PC-3 (cell line): ENCODE data around the gene TMEM184B. TPM values are rescaled to one million over a fixed set of nuclear protein-coding genes. Genes with fewer than 3 reads are reported as not detected.

Experiments
- ATAC-seq: fragments of 200-7000 bp; cut with Tn5 transposase; 2 replicates; pipeline ENCODE4 v1.9.1; 2020; ENCODE audit warnings: mild to moderate bottlenecking, moderate library complexity
- BruUV-seq: library from RNA; stranded (reverse); fragments of 400-500 nt; replicated peaks from 2 replicates; lab custom pipeline; 2021; lab: Mats Ljungman, UMichigan
- CTCF ChIA-PET: fragments of 300-600 bp; sonication (Branson Sonifier 250); formaldehyde crosslinking; loops from one replicate; lab custom pipeline; 2022; ENCODE audit warnings: antibody characterized with exemption; lab: Charles Lee
- POLR2A ChIA-PET: fragments of 300-600 bp; sonication (Branson Sonifier 250); formaldehyde crosslinking; loops from one replicate; lab custom pipeline; 2022; ENCODE audit warnings: antibody characterized with exemption; ENCODE audit not compliant: unreplicated experiment; lab: Charles Lee
- DNase-seq: peaks from one replicate; pipeline ENCODE4 v3.0.0-alpha.2; 2015
- H2AFZ ChIP-seq: fragments of 300-600 bp; sonication (generic); 2 replicates; pipeline ENCODE4 v1.6.0; 2016; ENCODE audit warnings: antibody characterized with exemption, low read length
- H3F3A ChIP-seq: fragments of 300-600 bp; sonication (generic); one replicate; pipeline ENCODE4 v1.6.0; 2017; ENCODE audit warnings: antibody characterized with exemption, low read length, control low read depth, mild to moderate bottlenecking; ENCODE audit not compliant: unreplicated experiment
- H3K27ac ChIP-seq: fragments of 300-600 bp; sonication (generic); 2 replicates; pipeline ENCODE4 v1.5.1; 2016; ENCODE audit warnings: mild to moderate bottlenecking, low read length
- H3K27me3 ChIP-seq: fragments of 300-600 bp; sonication (generic); 2 replicates; pipeline ENCODE4 v1.6.1; 2016; ENCODE audit warnings: low read length, mixed read lengths
- H3K36me3 ChIP-seq: fragments of 300-600 bp; sonication (generic); 2 replicates; pipeline ENCODE4 v1.6.1; 2016; ENCODE audit warnings: low read depth, mixed run types, low read length, mixed read lengths
- H3K4me1 ChIP-seq: fragments of 300-600 bp; sonication (generic); 2 replicates; pipeline ENCODE4 v1.5.1; 2016; ENCODE audit warnings: low read length; ENCODE audit not compliant: insufficient read depth
- H3K4me2 ChIP-seq: fragments of 300-600 bp; sonication (generic); 2 replicates; pipeline ENCODE4 v1.6.0; 2016; ENCODE audit warnings: low read length
- H3K4me3 ChIP-seq: fragments of 300-600 bp; sonication (generic); 2 replicates; pipeline ENCODE4 v1.5.1; 2016; ENCODE audit warnings: mild to moderate bottlenecking, low read length, mixed read lengths
- H3K79me2 ChIP-seq: fragments of 300-600 bp; sonication (generic); 2 replicates; pipeline ENCODE4 v1.6.1; 2017; ENCODE audit warnings: low read length, mixed read lengths
- H3K9ac ChIP-seq: fragments of 300-600 bp; sonication (generic); 2 replicates; pipeline ENCODE4 v1.6.0; 2016; ENCODE audit warnings: mild to moderate bottlenecking, low read length
- H3K9me2 ChIP-seq: fragments of 300-600 bp; sonication (generic); replicated peaks from 2 replicates; pipeline ENCODE4 v1.6.1; 2016; ENCODE audit warnings: mixed run types, low read length, mixed read lengths
- H3K9me3 ChIP-seq: fragments of 300-600 bp; sonication (generic); 2 replicates; pipeline ENCODE4 v1.6.1; 2016; ENCODE audit warnings: low read length, mixed read lengths
- H4K20me1 ChIP-seq: fragments of 300-600 bp; sonication (generic); 2 replicates; pipeline ENCODE4 v1.6.1; 2016; ENCODE audit warnings: low read length, mixed read lengths
- EZH2 ChIP-seq: fragments of 300-600 bp; sonication (generic); IDR thresholded peaks from one replicate; pipeline ENCODE4 v1.6.1; 2017; ENCODE audit warnings: antibody characterized with exemption, mild to moderate bottlenecking, low read length; ENCODE audit not compliant: unreplicated experiment
- EZH2phosphoT487 ChIP-seq: fragments of 300-600 bp; sonication (generic); IDR thresholded peaks from 2 replicates; pipeline ENCODE4 v1.6.1; 2018; ENCODE audit warnings: mild to moderate bottlenecking, antibody characterized with exemption, low read length, borderline replicate concordance
- intact Hi-C: fragments of 100-400 bp; cut with micrococcal nuclease; formaldehyde crosslinking; loops from 2 replicates; pipeline ENCODE4 v1.9.0; 2023
- total RNA-seq: library from RNA; depleted of rRNA; stranded (reverse); fragments of >200 nt; gene quantifications from 2 replicates; pipeline ENCODE4 v1.2.3, GENCODE V29; 2014
- TF ChIP-seq, protein P1 (sequence below): fragments of 300-600 bp; sonication (generic); conservative IDR thresholded peaks from 2 replicates; pipeline ENCODE4 v1.5.1; 2017; ENCODE audit warnings: antibody characterized with exemption, low read depth, mild to moderate bottlenecking, low read length

Gene TMEM184B
- total RNA-seq, 1 experiment from 2014 or later, result 37.5 TPM

DNA sequence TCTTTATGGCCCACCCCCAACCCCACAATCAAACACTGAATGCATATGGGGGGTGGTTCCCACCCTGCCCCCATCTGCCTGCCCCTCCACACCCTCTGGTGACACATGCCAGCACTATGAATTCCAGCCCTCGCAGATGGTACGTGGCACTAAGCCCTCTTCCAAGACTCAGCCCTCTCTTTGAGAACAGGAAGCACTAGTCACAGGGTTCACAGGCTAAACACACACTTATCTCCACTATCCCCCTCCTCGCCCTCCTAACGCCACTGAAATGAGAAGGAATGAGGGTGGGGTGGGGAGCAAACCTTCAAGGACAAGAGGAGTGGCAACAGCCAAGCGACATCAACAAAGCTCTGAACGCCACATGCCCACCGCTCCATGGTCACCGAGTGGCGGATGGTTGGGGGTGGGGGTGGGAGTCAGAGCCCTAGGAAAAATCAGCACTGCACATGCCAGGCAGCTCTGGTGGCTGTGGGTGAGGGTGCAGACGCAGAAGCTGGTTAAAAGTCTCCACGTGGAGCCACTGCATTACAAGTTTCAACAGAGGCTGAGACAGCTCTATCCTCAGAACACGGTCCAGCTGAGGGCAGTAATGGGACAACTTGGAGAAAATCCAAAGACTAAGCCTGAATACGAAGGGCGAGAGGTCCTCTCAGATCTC lies 33.6 kb downstream of the TMEM184B start:
- Histone ChIP-seq H3F3A (no peaks in the 10 kb centered on the region), H3K4me3 (peak overlapping the region; percentile 30; the same call in 1 of the 2 replicates), H4K20me1 (no peaks in the 10 kb centered on the region), H3K27ac (peak overlapping the region; percentile 99), H2AFZ (no peak overlapping the region), H3K9me3 (no peaks in the 10 kb centered on the region), H3K9me2 (no peaks in the 10 kb centered on the region), H3K9ac (peak overlapping the region; percentile 83), H3K4me2 (peak overlapping the region; percentile 71), H3K27me3 (no peaks in the 10 kb centered on the region), H3K79me2 (peaks cover 31% of the 10 kb centered on the region), H3K36me3 (no peaks in the 10 kb centered on the region; the same call in 1 of the 2 replicates), H3K4me1 (peaks cover 57% of the 10 kb centered on the region)
- CTCF ChIA-PET, result no interaction called here
- TF ChIP-seq, protein P1, sequence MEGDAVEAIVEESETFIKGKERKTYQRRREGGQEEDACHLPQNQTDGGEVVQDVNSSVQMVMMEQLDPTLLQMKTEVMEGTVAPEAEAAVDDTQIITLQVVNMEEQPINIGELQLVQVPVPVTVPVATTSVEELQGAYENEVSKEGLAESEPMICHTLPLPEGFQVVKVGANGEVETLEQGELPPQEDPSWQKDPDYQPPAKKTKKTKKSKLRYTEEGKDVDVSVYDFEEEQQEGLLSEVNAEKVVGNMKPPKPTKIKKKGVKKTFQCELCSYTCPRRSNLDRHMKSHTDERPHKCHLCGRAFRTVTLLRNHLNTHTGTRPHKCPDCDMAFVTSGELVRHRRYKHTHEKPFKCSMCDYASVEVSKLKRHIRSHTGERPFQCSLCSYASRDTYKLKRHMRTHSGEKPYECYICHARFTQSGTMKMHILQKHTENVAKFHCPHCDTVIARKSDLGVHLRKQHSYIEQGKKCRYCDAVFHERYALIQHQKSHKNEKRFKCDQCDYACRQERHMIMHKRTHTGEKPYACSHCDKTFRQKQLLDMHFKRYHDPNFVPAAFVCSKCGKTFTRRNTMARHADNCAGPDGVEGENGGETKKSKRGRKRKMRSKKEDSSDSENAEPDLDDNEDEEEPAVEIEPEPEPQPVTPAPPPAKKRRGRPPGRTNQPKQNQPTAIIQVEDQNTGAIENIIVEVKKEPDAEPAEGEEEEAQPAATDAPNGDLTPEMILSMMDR, result peak; percentile 45; the same call in 1 of the 2 replicates
- no peak for TF ChIP-seq EZH2
- peak; percentile 86 for ATAC-seq
- POLR2A ChIA-PET, result interaction anchor here (0.7 kb wide), 1 partner anchor 79 kb away, joined by 13 read pairs; no protein-coding TSS in a partner anchor
- DNase-seq, result peak; percentile 93
- no TSS peak for BruUV-seq
- intact Hi-C loops, result loop anchor here (1.0 to 5.0 kb wide), 2 partner anchors 11 to 78 kb away; partner anchors contain the start of gene CSNK1E

DNA sequence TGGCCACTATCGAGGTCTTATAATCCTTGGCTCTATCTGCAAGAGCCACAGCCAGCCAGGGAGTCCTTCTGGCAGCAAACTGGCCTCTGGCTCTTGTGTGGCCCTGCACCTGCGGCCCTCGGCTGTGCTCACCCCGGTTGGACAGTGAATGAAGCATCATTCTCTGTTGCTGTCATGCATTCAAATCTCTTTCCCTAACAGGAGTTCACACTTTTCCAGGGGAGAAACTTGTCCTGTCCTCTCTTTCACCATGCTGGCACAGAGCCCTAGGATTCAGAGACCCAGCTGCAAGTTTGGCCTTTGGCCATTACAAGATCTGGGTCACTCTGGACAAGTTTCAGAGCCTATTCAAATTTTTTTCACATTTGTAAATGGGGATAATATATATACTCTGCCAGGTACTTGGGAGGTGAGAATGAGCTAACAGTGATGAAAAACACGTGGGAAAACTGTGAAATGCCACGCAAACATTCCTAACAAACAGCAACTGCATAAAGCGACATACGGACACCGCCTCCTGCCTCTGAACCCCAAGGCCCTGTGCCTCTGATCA lies 34.2 kb downstream of the TMEM184B start:
- ChIA-PET CTCF (no interaction called here), POLR2A (interaction anchor here (0.7 kb wide), 1 partner anchor 80 kb away, joined by 13 read pairs; no protein-coding TSS in a partner anchor)
- H3K27ac ChIP-seq, result peak overlapping the region; percentile 99
- no peaks in the 10 kb centered on the region for H4K20me1 ChIP-seq
- peaks cover 31% of the 10 kb centered on the region for H3K79me2 ChIP-seq
- no peaks in the 10 kb centered on the region; the same call in 1 of the 2 replicates for H3K36me3 ChIP-seq
- peaks cover 58% of the 10 kb centered on the region for H3K4me1 ChIP-seq
- no peaks in the 10 kb centered on the region for H3K27me3 ChIP-seq
- TSS peak; percentile 59 for BruUV-seq
- no peak overlapping the region for H2AFZ ChIP-seq
- H3K4me2 ChIP-seq, result peak overlapping the region; percentile 71
- ATAC-seq (no peak), DNase-seq (peak; percentile 39)
- H3K9ac ChIP-seq, result peak overlapping the region; percentile 83
- intact Hi-C loops, result loop anchor here (1.0 to 5.0 kb wide), 2 partner anchors 10 to 79 kb away; partner anchors contain the start of gene CSNK1E
- no peak overlapping the region for H3K4me3 ChIP-seq
- no peak for TF ChIP-seq EZH2
- TF ChIP-seq EZH2phosphoT487, result no peak
- TF ChIP-seq, protein P1, result no peak
- no peaks in the 10 kb centered on the region for H3K9me2 ChIP-seq
- no peaks in the 10 kb centered on the region for H3K9me3 ChIP-seq
- no peaks in the 10 kb centered on the region for H3F3A ChIP-seq
